ENCODE measurements around the gene PPARG. TPM values are rescaled to one million over a fixed set of nuclear protein-coding genes. Genes with fewer than 3 reads are reported as not detected.

PPARG gene
- polyA plus RNA-seq, 1 of the 3 experiments (the other 2 are of a cell fraction): 2.8 TPM

- no peak; the same call in 1 of the 2 replicates for TF ChIP-seq CTCF (IDR thresholded peaks at IDR 0.05)
- TF ChIP-seq TAF1 (IDR thresholded peaks at IDR 0.05; ENCODE audit: borderline replicate concordance, low read depth, low read length): no peak
- no peak for TF ChIP-seq RAD21 (IDR thresholded peaks at IDR 0.05; ENCODE audit: low read length)
- no peak for TF ChIP-seq IRF3 (IDR thresholded peaks at IDR 0.05; ENCODE audit: low read depth, low read length)
- TF ChIP-seq EZH2phosphoT487 (IDR thresholded peaks at IDR 0.05; ENCODE audit: borderline replicate concordance, low read depth): no peak
- TF ChIP-seq GABPA (IDR thresholded peaks at IDR 0.05; ENCODE audit: low read depth): no peak
- TF ChIP-seq TEAD4 (IDR thresholded peaks at IDR 0.05; ENCODE audit: borderline replicate concordance, insufficient read depth): no peak
- TF ChIP-seq POLR2AphosphoS5 (IDR thresholded peaks at IDR 0.05; ENCODE audit: low read depth, low read length): no peak
- no peak for TF ChIP-seq FOXJ3 (CRISPR knock-in tag; IDR thresholded peaks at IDR 0.05)
- TF ChIP-seq GATA2 (CRISPR knock-in tag; IDR thresholded peaks at IDR 0.05): no peak
- no peak for TF ChIP-seq MEF2A (IDR thresholded peaks at IDR 0.05; ENCODE audit: borderline replicate concordance, low read depth)
These were observed 40.1 kb downstream of the PPARG start (continued) for GRCh38 chr3:12328837-12329462.

GRCh38 chr3:12334786-12335185, 45.9 kb downstream of the PPARG start:
- H3K4me2 ChIP-seq: no peak overlapping the region
- ChIA-PET CTCF (no interaction called here), POLR2A (no interaction called here)
- H4K20me1 ChIP-seq (ENCODE audit: insufficient read depth): no peaks in the 10 kb centered on the region
- no peak overlapping the region for H2AFZ ChIP-seq (ENCODE audit: low read depth)
- DNase-seq: no peak
- H3K79me2 ChIP-seq (ENCODE audit: insufficient read depth): no peaks in the 10 kb centered on the region
- H3K27me3 ChIP-seq (ENCODE audit: insufficient read depth): no peaks in the 10 kb centered on the region
- WGBS (ENCODE audit: low lambda C conversion rate): 97% methylated on average over 3 of the region's 3 CpGs
- H3K4me3 ChIP-seq (ENCODE audit: low read depth in 2 of 2, low read length in 1 of 2): no peak overlapping the region
- no peaks in the 10 kb centered on the region for H3K9me3 ChIP-seq
- no peak overlapping the region for H3K9ac ChIP-seq
- no peaks in the 10 kb centered on the region for H3F3A ChIP-seq (replicated peaks; ENCODE audit: insufficient read depth)
- no peaks in the 10 kb centered on the region for H3K9me2 ChIP-seq
- no peak overlapping the region for H3K27ac ChIP-seq (ENCODE audit: low read depth in 2 of 2, low read length in 1 of 2)
- no peaks in the 10 kb centered on the region for H3K4me1 ChIP-seq (ENCODE audit: control insufficient read depth in 1 of 2, insufficient read depth in 2 of 2, low read depth in 1 of 2, low read length in 1 of 2)
- no peaks in the 10 kb centered on the region for H3K36me3 ChIP-seq (replicated peaks in 1 of 2; ENCODE audit: control insufficient read depth in 1 of 2, insufficient read depth in 2 of 2, low read length in 1 of 2)
- no peak for TF ChIP-seq ELF1 (IDR thresholded peaks at IDR 0.05)
- TF ChIP-seq YY1 (IDR thresholded peaks at IDR 0.05; ENCODE audit: low read depth): no peak
- TF ChIP-seq GATA2 (CRISPR knock-in tag; IDR thresholded peaks at IDR 0.05): no peak
- TF ChIP-seq RXRA (IDR thresholded peaks at IDR 0.05; ENCODE audit: borderline replicate concordance, low read depth): no peak
- TF ChIP-seq, protein P1, sequence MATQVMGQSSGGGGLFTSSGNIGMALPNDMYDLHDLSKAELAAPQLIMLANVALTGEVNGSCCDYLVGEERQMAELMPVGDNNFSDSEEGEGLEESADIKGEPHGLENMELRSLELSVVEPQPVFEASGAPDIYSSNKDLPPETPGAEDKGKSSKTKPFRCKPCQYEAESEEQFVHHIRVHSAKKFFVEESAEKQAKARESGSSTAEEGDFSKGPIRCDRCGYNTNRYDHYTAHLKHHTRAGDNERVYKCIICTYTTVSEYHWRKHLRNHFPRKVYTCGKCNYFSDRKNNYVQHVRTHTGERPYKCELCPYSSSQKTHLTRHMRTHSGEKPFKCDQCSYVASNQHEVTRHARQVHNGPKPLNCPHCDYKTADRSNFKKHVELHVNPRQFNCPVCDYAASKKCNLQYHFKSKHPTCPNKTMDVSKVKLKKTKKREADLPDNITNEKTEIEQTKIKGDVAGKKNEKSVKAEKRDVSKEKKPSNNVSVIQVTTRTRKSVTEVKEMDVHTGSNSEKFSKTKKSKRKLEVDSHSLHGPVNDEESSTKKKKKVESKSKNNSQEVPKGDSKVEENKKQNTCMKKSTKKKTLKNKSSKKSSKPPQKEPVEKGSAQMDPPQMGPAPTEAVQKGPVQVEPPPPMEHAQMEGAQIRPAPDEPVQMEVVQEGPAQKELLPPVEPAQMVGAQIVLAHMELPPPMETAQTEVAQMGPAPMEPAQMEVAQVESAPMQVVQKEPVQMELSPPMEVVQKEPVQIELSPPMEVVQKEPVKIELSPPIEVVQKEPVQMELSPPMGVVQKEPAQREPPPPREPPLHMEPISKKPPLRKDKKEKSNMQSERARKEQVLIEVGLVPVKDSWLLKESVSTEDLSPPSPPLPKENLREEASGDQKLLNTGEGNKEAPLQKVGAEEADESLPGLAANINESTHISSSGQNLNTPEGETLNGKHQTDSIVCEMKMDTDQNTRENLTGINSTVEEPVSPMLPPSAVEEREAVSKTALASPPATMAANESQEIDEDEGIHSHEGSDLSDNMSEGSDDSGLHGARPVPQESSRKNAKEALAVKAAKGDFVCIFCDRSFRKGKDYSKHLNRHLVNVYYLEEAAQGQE (IDR thresholded peaks at IDR 0.05; ENCODE audit: low read depth, low read length): no peak
- TF ChIP-seq, protein P2, sequence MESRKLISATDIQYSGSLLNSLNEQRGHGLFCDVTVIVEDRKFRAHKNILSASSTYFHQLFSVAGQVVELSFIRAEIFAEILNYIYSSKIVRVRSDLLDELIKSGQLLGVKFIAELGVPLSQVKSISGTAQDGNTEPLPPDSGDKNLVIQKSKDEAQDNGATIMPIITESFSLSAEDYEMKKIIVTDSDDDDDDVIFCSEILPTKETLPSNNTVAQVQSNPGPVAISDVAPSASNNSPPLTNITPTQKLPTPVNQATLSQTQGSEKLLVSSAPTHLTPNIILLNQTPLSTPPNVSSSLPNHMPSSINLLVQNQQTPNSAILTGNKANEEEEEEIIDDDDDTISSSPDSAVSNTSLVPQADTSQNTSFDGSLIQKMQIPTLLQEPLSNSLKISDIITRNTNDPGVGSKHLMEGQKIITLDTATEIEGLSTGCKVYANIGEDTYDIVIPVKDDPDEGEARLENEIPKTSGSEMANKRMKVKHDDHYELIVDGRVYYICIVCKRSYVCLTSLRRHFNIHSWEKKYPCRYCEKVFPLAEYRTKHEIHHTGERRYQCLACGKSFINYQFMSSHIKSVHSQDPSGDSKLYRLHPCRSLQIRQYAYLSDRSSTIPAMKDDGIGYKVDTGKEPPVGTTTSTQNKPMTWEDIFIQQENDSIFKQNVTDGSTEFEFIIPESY (IDR thresholded peaks at IDR 0.05; ENCODE audit: borderline replicate concordance, low read depth): no peak
- TF ChIP-seq CTCF (IDR thresholded peaks at IDR 0.05): no peak
- TF ChIP-seq TAF1 (IDR thresholded peaks at IDR 0.05; ENCODE audit: borderline replicate concordance, low read depth, low read length): no peak
- TF ChIP-seq, protein P3, sequence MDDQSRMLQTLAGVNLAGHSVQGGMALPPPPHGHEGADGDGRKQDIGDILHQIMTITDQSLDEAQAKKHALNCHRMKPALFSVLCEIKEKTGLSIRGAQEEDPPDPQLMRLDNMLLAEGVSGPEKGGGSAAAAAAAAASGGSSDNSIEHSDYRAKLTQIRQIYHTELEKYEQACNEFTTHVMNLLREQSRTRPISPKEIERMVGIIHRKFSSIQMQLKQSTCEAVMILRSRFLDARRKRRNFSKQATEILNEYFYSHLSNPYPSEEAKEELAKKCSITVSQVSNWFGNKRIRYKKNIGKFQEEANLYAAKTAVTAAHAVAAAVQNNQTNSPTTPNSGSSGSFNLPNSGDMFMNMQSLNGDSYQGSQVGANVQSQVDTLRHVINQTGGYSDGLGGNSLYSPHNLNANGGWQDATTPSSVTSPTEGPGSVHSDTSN (IDR thresholded peaks at IDR 0.05): no peak
- no peak for TF ChIP-seq CHD2 (IDR thresholded peaks at IDR 0.05; ENCODE audit: low read length, partially characterized antibody)

All from SK-N-SH (cell line).